Esophagus muscularis mucosa (tissue), 4 donors: Measurements from ENCODE around the gene STEEP1. TPM values are rescaled to one million over a fixed set of nuclear protein-coding genes. Genes with fewer than 3 reads are reported as not detected.

Experiments
- DNase-seq: peaks from one replicate; pipeline ENCODE4 v3.0.0-alpha.2; 2017; ENCODE audit errors: extremely low spot score
- H3K27ac ChIP-seq, 4 donors: fragments of 200-600 bp; sonication (generic); replicated peaks in 1 of 4; 1 replicate in 3 of 4; 2 replicates in 1 of 4; pipeline ENCODE4 v1.5.1; 2016 to 2019; ENCODE audit warnings: mild to moderate bottlenecking in 1 of 4
- H3K27me3 ChIP-seq, 4 donors: fragments of 200-600 bp; sonication (generic); one replicate each; pipeline versions ENCODE4 v1.5.1 to v1.6.0; 2016 to 2019
- H3K36me3 ChIP-seq, 4 donors: fragments of 200-600 bp; sonication (generic); one replicate each; pipeline ENCODE4 v1.5.1; 2016 to 2019
- H3K4me1 ChIP-seq, 4 donors: fragments of 200-600 bp; sonication (generic); one replicate each; pipeline ENCODE4 v1.5.1; 2016 to 2019
- H3K4me3 ChIP-seq, 4 donors: fragments of 200-600 bp; sonication (generic); 1 replicate in 2 of 4; 2 replicates in 2 of 4; pipeline ENCODE4 v1.5.1; 2016 to 2019; ENCODE audit warnings: mild to moderate bottlenecking in 4 of 4, moderate library complexity in 1 of 4
- H3K9me3 ChIP-seq, 4 donors: fragments of 200-600 bp; sonication (generic); 1 replicate in 3 of 4; 2 replicates in 1 of 4; pipeline ENCODE4 v1.5.1; 2016 to 2019
- CTCF ChIP-seq, 3 experiments: fragments of 200-600 bp in 2 of 3; fragments of 450-650 bp in 1 of 3; sonication (generic) in 2 of 3; IDR thresholded peaks; one replicate each; pipeline ENCODE4 v1.5.1; 2017 to 2019; ENCODE audit warnings: antibody characterized with exemption in 3 of 3, mild to moderate bottlenecking in 2 of 3, moderate library complexity in 1 of 3
- EP300 ChIP-seq: sonication (generic); formaldehyde crosslinking; IDR thresholded peaks from one replicate; pipeline ENCODE4 v1.6.1; 2017; ENCODE audit warnings: antibody characterized with exemption
- POLR2A ChIP-seq: fragments of 450-650 bp; IDR thresholded peaks from one replicate; pipeline ENCODE4 v1.6.1; 2017; ENCODE audit warnings: antibody characterized with exemption, moderate library complexity, mild to moderate bottlenecking, low read depth
- POLR2AphosphoS5 ChIP-seq, 2 donors: sonication (generic); formaldehyde crosslinking; IDR thresholded peaks; one replicate each; pipeline ENCODE4 v1.6.1; 2017; ENCODE audit warnings: antibody characterized with exemption in 2 of 2
- WGBS: methylation state at CpG from one replicate; pipeline ENCODE4 v1.1.5; 2018; 5-methylcytosine and 5-hydroxymethylcytosine counted together
- intact Hi-C: fragments of 100-400 bp; cut with DNase I; formaldehyde crosslinking; loops from one replicate; pipeline ENCODE4 v1.15.1; 2023
- total RNA-seq, 4 donors: library from RNA; depleted of rRNA; stranded (reverse); fragments of >200 nt; gene quantifications; one replicate each; pipeline versions ENCODE4 v1.1.0 to v1.2.1, GENCODE V29; 2016

Gene STEEP1
- total RNA-seq = 10 to 100 TPM; 18.1 to 24.7 (median 20.6) TPM

GRCh38 chrX:119565107-119565663, at the start of gene STEEP1:
STEEP1 (minus strand) TSS chrX:119565409; CDS start chrX:119565355, 54 bp downstream.
- intact Hi-C loops = no loop called here
- Histone ChIP-seq H3K27me3 (no peaks in the 10 kb centered on the region), H3K4me1 (peaks cover 0 to 21% (median 11%) of the 10 kb centered on the region in 4 donors), H3K27ac (peak within 1 kb of the TSS; percentile 71 to 81 (median 76)), H3K9me3 (no peaks in the 10 kb centered on the region), H3K36me3 (peaks cover 0 to 4% (median 0%) of the 10 kb centered on the region in 4 donors), H3K4me3 (peak within 1 kb of the TSS; percentile 54 to 69 (median 60))
- 28% methylated on average over 14 of the region's 27 CpGs for WGBS
- peak; percentile 83 to 94 for TF ChIP-seq POLR2AphosphoS5 (IDR thresholded peaks at IDR 0.05)
- no peak for TF ChIP-seq EP300
- peak; percentile 95 for DNase-seq

- no peak overlapping the region for H3K27ac ChIP-seq
- no peaks in the 10 kb centered on the region for H3K9me3 ChIP-seq
- H3K27me3 ChIP-seq = no peaks in the 10 kb centered on the region
- TF ChIP-seq CTCF (IDR thresholded peaks at IDR 0.05) (no peak), POLR2A (no peak), EP300 (no peak), POLR2AphosphoS5 (IDR thresholded peaks at IDR 0.05) (no peak)
- intact Hi-C loops = no loop called here
- no peaks in the 10 kb centered on the region for H3K36me3 ChIP-seq
- no peaks in the 10 kb centered on the region for H3K4me1 ChIP-seq
- DNase-seq = no peak
- 81% methylated on average over 13 of the region's 13 CpGs for WGBS
- H3K4me3 ChIP-seq = no peak overlapping the region
These were observed 49.6 kb upstream of the STEEP1 start for GRCh38 chrX:119614776-119615175.

- WGBS = 44% methylated on average over 7 of the region's 7 CpGs
These were observed 41.8 kb upstream of the STEEP1 start for GRCh38 chrX:119607018-119607389.

GRCh38 chrX:119606280-119607017, 41.2 kb upstream of the STEEP1 start, which contains the start of gene NKRF:
NKRF (minus strand) TSS chrX:119606424.
- peaks cover 0 to under 1% (median 0%) of the 10 kb centered on the region in 4 donors for H3K36me3 ChIP-seq
- H3K4me1 ChIP-seq = peaks cover 0 to 15% (median 5%) of the 10 kb centered on the region in 4 donors
- peak; percentile 94 for DNase-seq
- no peaks in the 10 kb centered on the region for H3K27me3 ChIP-seq
- no peaks in the 10 kb centered on the region for H3K9me3 ChIP-seq
- WGBS = 46% methylated on average over 22 of the region's 46 CpGs
- intact Hi-C loops = loop anchor here (10.0 kb wide), 1 partner anchor 92 kb away; no protein-coding TSS in a partner anchor
- peak within 1 kb of the TSS; percentile 66 to 73 (median 70) for H3K4me3 ChIP-seq
- TF ChIP-seq CTCF (IDR thresholded peaks at IDR 0.05) (no peak), POLR2AphosphoS5 (IDR thresholded peaks at IDR 0.05) (peak; percentile 96 to 97), POLR2A (peak; percentile 68)
- H3K27ac ChIP-seq = peak within 1 kb of the TSS; percentile 87 to 89 (median 88)

More at GRCh38 chrX:119607018-119607389, 41.8 kb upstream of the STEEP1 start:
- Histone ChIP-seq H3K27me3 (no peaks in the 10 kb centered on the region), H3K9me3 (no peaks in the 10 kb centered on the region), H3K4me3 (peak overlapping the region; percentile 66 to 73 (median 70)), H3K36me3 (no peaks in the 10 kb centered on the region), H3K27ac (peak overlapping the region; percentile 87 to 89 (median 88)), H3K4me1 (peaks cover 0 to 15% (median 5%) of the 10 kb centered on the region in 4 donors)
- intact Hi-C loops = loop anchor here (10.0 kb wide), 1 partner anchor 92 kb away; no protein-coding TSS in a partner anchor
- no peak for TF ChIP-seq POLR2AphosphoS5 (IDR thresholded peaks at IDR 0.05)
- no peak for DNase-seq

- intact Hi-C loops = loop anchor here (10.0 kb wide), 1 partner anchor 91 kb away; no protein-coding TSS in a partner anchor
These were observed 40.5 kb upstream of the STEEP1 start for GRCh38 chrX:119605464-119606279.

More at GRCh38 chrX:119605464-119606279, 40.5 kb upstream of the STEEP1 start:
- H3K27me3 ChIP-seq = no peaks in the 10 kb centered on the region
- peak overlapping the region; percentile 66 to 73 (median 70) for H3K4me3 ChIP-seq
- H3K27ac ChIP-seq = peak overlapping the region; percentile 87 to 89 (median 88)
- 66% methylated on average over 26 of the region's 68 CpGs for whole genome bisulfite sequencing
- H3K36me3 ChIP-seq = peaks cover 0 to 6% (median 0%) of the 10 kb centered on the region in 4 donors
- no peaks in the 10 kb centered on the region for H3K9me3 ChIP-seq
- no peak for DNase-seq
- no peak for TF ChIP-seq CTCF (IDR thresholded peaks at IDR 0.05)
- no peak for TF ChIP-seq POLR2AphosphoS5 (IDR thresholded peaks at IDR 0.05)
- no peak for TF ChIP-seq POLR2A
- no peak for TF ChIP-seq EP300
- peaks cover 0 to 15% (median 5%) of the 10 kb centered on the region in 4 donors for H3K4me1 ChIP-seq
